HG02938 (cell line): Measurements from ENCODE around the gene ARHGEF37.

ENCODE experiments used
- ATAC-seq: cut with Tn5 transposase; IDR thresholded peaks from one replicate; pipeline ENCODE4 v1.9.1; 2021; ENCODE audit warnings: mild to moderate bottlenecking, moderate library complexity; ENCODE audit not compliant: unreplicated experiment

ARHGEF37 gene

GRCh38 chr5:149598966-149599365, 17.7 kb downstream of the ARHGEF37 start:
- no peak for ATAC-seq

GRCh38 chr5:149599375-149599774, 18.1 kb downstream of the ARHGEF37 start:
- ATAC-seq: no peak

- no peak for ATAC-seq
Observed at GRCh38 chr5:149600932-149601331, 19.6 kb downstream of the ARHGEF37 start.

GRCh38 chr5:149603210-149603609, 21.9 kb downstream of the ARHGEF37 start:
- no peak for ATAC-seq

GRCh38 chr5:149603920-149604319, 22.6 kb downstream of the ARHGEF37 start:
- ATAC-seq: no peak

- no peak for ATAC-seq
Observed at GRCh38 chr5:149604321-149604720, 23.0 kb downstream of the ARHGEF37 start.

- ATAC-seq: no peak
Observed at GRCh38 chr5:149605354-149605997, 24.2 kb downstream of the ARHGEF37 start.

- peak; percentile 91 for ATAC-seq
Observed at GRCh38 chr5:149605998-149606724, 24.9 kb downstream of the ARHGEF37 start.

GRCh38 chr5:149608936-149609545, 27.7 kb downstream of the ARHGEF37 start:
- ATAC-seq: no peak

GRCh38 chr5:149609640-149610219, 28.4 kb downstream of the ARHGEF37 start:
- ATAC-seq: no peak

GRCh38 chr5:149610589-149611255, 29.4 kb downstream of the ARHGEF37 start:
- ATAC-seq: no peak

- no peak for ATAC-seq
Observed at GRCh38 chr5:149611326-149611725, 30.0 kb downstream of the ARHGEF37 start.

GRCh38 chr5:149614034-149614907, 33.0 kb downstream of the ARHGEF37 start:
- ATAC-seq: no peak

GRCh38 chr5:149615976-149616375, 34.7 kb downstream of the ARHGEF37 start:
- ATAC-seq: no peak

GRCh38 chr5:149616727-149617285, 35.5 kb downstream of the ARHGEF37 start:
- ATAC-seq: peak; percentile 78

- ATAC-seq: no peak
Observed at GRCh38 chr5:149617760-149618306, 36.5 kb downstream of the ARHGEF37 start.

- peak; percentile 52 for ATAC-seq
Observed at GRCh38 chr5:149618581-149619248, 37.4 kb downstream of the ARHGEF37 start.

- no peak for ATAC-seq
Observed at GRCh38 chr5:149621415-149622098, 40.3 kb downstream of the ARHGEF37 start.
